ENCODE results near the gene NFS1.

NFS1 gene

GRCh38 chr20:35643045-35643444 lies 56.1 kb downstream of the NFS1 start:
- no peak for DNase-seq (ENCODE audit: low read depth in 2 of 2)

GRCh38 chr20:35641743-35642142 lies 57.4 kb downstream of the NFS1 start:
- no peak for DNase-seq (ENCODE audit: low read depth in 2 of 2)

GRCh38 chr20:35640724-35641123 lies 58.4 kb downstream of the NFS1 start:
- no peak for DNase-seq (ENCODE audit: low read depth in 2 of 2)

GRCh38 chr20:35638751-35639150 lies 60.4 kb downstream of the NFS1 start:
- DNase-seq (ENCODE audit: low read depth in 2 of 2), result no peak

GRCh38 chr20:35637276-35637675 lies 61.9 kb downstream of the NFS1 start:
- no peak for DNase-seq (ENCODE audit: low read depth in 2 of 2)

GRCh38 chr20:35636095-35636494 lies 63.1 kb downstream of the NFS1 start:
- DNase-seq (ENCODE audit: low read depth in 2 of 2), result no peak

- no peak for DNase-seq (ENCODE audit: low read depth in 2 of 2)
These were observed 63.5 kb downstream of the NFS1 start for GRCh38 chr20:35635652-35636051.

- no peak for DNase-seq (ENCODE audit: low read depth in 2 of 2)
These were observed 66.5 kb downstream of the NFS1 start for GRCh38 chr20:35632539-35633115.

- DNase-seq (ENCODE audit: low read depth in 2 of 2), result no peak
These were observed 68.5 kb downstream of the NFS1 start for GRCh38 chr20:35630636-35631035.

GRCh38 chr20:35629427-35630145 lies 69.6 kb downstream of the NFS1 start:
- no peak for DNase-seq (ENCODE audit: low read depth in 2 of 2)

GRCh38 chr20:35627121-35627520 lies 72.0 kb downstream of the NFS1 start:
- DNase-seq (ENCODE audit: low read depth in 2 of 2), result no peak

GRCh38 chr20:35626386-35627001 lies 72.7 kb downstream of the NFS1 start:
- no peak for DNase-seq (ENCODE audit: low read depth in 2 of 2)

GRCh38 chr20:35625584-35626385 lies 73.4 kb downstream of the NFS1 start:
- no peak for DNase-seq (ENCODE audit: low read depth in 2 of 2)

- DNase-seq (ENCODE audit: low read depth in 2 of 2), result no peak
These were observed 77.6 kb downstream of the NFS1 start for GRCh38 chr20:35621560-35621946.

GRCh38 chr20:35620818-35621559 lies 78.2 kb downstream of the NFS1 start:
- DNase-seq (ENCODE audit: low read depth in 2 of 2), result no peak

GRCh38 chr20:35619196-35620095 lies 79.7 kb downstream of the NFS1 start:
- peak; percentile 64 to 72 for DNase-seq (ENCODE audit: low read depth in 2 of 2)

GRCh38 chr20:35618263-35619131 lies 80.7 kb downstream of the NFS1 start:
- DNase-seq (ENCODE audit: low read depth in 2 of 2), result no peak
